ENCODE data around the gene LTBP1. TPM values are rescaled to one million over a fixed set of nuclear protein-coding genes. Genes with fewer than 3 reads are reported as not detected.
A peak's percentile ranks its signal among the peaks of the same experiment; 100 is the strongest.

Gene LTBP1
- total RNA-seq, 1 experiment from 2014 or later = 8.7 TPM

- no peaks in the 10 kb centered on the region for H3K36me3 ChIP-seq
- no peak overlapping the region for H3K4me3 ChIP-seq
- no peaks in the 10 kb centered on the region for H3K9me3 ChIP-seq (replicated peaks)
- H3K27ac ChIP-seq = no peak overlapping the region
- DNase-seq (ENCODE audit: low read depth in 1 of 2, low spot score in 2 of 2) = no peak
- H3K27me3 ChIP-seq (replicated peaks) = no peaks in the 10 kb centered on the region
- peaks cover 15% of the 10 kb centered on the region for H3K4me1 ChIP-seq (replicated peaks)
These were observed 326.7 kb downstream of the LTBP1 start for GRCh38 chr2:33273479-33273878.

DNA sequence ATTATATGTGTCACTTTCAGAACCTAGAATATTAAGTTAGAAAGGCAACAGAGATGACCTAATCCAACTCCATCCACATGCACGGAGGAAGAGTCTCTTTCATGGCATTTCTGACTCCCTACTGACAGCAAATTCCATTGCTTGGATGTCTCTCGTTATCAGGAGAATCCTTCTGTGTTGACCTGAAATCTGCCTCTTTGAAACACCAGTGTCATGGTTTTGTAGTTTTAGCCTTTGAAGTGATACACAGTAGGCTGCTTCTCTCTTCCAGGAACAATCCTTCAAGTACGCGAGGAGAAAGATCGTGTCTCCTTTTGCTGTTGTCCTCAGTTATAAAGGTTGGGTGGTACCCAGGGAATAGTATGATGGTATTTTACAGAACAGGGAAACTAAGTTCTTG is 327.8 kb downstream of the LTBP1 start:
- H3K36me3 ChIP-seq = no peaks in the 10 kb centered on the region
- no peaks in the 10 kb centered on the region for H3K9me3 ChIP-seq (replicated peaks)
- H3K4me3 ChIP-seq = no peak overlapping the region
- H3K27me3 ChIP-seq (replicated peaks) = no peaks in the 10 kb centered on the region
- H3K4me1 ChIP-seq (replicated peaks) = peaks cover 15% of the 10 kb centered on the region
- H3K27ac ChIP-seq = no peak overlapping the region
- DNase-seq (ENCODE audit: low read depth in 1 of 2, low spot score in 2 of 2) = no peak

GRCh38 chr2:33275689-33276444 is 329.1 kb downstream of the LTBP1 start:
- peak; percentile 78 to 92 for DNase-seq (ENCODE audit: low read depth in 1 of 2, low spot score in 2 of 2)
- no peak overlapping the region for H3K4me3 ChIP-seq
- H3K36me3 ChIP-seq = no peaks in the 10 kb centered on the region
- no peaks in the 10 kb centered on the region for H3K27me3 ChIP-seq (replicated peaks)
- H3K4me1 ChIP-seq (replicated peaks) = peaks cover 15% of the 10 kb centered on the region
- H3K9me3 ChIP-seq (replicated peaks) = no peaks in the 10 kb centered on the region
- peak overlapping the region; percentile 43 for H3K27ac ChIP-seq

DNA sequence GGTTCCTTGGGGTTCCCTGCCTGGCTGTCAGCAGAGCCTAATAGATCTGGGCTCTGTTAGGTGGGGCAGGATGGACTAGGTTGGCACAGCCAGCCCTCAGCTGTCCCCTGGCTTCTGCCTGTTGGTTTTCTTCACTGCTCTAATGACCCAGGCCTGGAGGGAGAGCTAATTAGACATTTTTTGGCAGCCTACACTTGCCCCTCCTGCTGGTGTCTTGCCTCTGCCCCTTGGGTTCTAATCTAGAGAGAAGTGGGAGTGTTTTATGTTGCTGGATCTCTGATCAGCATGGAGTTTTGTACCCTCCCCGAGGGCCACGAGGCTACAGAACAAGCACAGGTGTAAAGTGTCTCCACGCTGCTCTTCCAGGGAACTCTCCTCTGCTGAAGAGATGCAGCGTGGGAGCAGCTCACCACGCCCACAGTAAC is 330.3 kb downstream of the LTBP1 start:
- H3K27me3 ChIP-seq (replicated peaks) = no peaks in the 10 kb centered on the region
- H3K4me3 ChIP-seq = no peak overlapping the region
- peaks cover 15% of the 10 kb centered on the region for H3K4me1 ChIP-seq (replicated peaks)
- no peaks in the 10 kb centered on the region for H3K36me3 ChIP-seq
- H3K27ac ChIP-seq = no peak overlapping the region
- no peaks in the 10 kb centered on the region for H3K9me3 ChIP-seq (replicated peaks)
- DNase-seq (ENCODE audit: low read depth in 1 of 2, low spot score in 2 of 2) = no peak

DNA sequence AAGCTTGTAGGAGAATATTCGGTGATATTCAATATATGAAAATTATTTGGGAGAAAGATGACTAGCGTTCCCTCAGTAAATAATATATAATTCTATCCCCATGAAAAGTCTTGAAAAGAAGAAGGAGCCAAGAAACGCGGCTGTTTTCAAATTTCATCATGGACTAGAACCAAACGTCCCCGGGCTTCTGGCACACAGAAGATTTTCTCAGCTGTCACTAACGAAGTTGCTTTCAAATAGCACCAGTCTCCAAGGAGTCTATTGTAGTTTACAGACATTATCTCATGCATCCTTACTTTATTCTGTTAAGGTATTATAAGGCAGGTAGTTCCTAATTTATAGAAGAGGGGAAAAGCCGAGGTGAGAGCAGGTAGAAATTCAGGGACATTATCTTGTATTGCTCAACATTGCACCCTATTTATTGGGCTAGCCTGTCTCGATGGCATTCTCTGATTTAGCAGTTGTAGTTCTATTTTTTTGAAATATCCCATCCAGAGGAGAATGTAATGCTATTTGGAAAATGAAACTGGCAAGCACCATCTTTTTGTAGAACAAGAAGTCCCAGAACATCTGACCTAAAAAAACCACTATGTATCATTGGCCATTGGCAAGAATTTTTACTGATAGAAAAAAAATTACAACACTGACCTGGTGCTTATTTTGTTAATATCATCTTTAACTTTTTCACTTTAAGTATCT is 331.6 kb downstream of the LTBP1 start:
- H3K27ac ChIP-seq = no peak overlapping the region
- H3K4me1 ChIP-seq (replicated peaks) = peaks cover 15% of the 10 kb centered on the region
- H3K9me3 ChIP-seq (replicated peaks) = no peaks in the 10 kb centered on the region
- H3K4me3 ChIP-seq = no peak overlapping the region
- H3K36me3 ChIP-seq = no peaks in the 10 kb centered on the region
- no peak for DNase-seq (ENCODE audit: low read depth in 1 of 2, low spot score in 2 of 2)
- H3K27me3 ChIP-seq (replicated peaks) = no peaks in the 10 kb centered on the region

GRCh38 chr2:33284287-33284686 is 337.5 kb downstream of the LTBP1 start:
- Histone ChIP-seq H3K9me3 (replicated peaks) (no peaks in the 10 kb centered on the region), H3K27ac (no peak overlapping the region), H3K4me3 (no peak overlapping the region), H3K36me3 (no peaks in the 10 kb centered on the region), H3K4me1 (replicated peaks) (no peaks in the 10 kb centered on the region), H3K27me3 (replicated peaks) (no peaks in the 10 kb centered on the region)
- DNase-seq (ENCODE audit: low read depth in 1 of 2, low spot score in 2 of 2) = no peak

DNA sequence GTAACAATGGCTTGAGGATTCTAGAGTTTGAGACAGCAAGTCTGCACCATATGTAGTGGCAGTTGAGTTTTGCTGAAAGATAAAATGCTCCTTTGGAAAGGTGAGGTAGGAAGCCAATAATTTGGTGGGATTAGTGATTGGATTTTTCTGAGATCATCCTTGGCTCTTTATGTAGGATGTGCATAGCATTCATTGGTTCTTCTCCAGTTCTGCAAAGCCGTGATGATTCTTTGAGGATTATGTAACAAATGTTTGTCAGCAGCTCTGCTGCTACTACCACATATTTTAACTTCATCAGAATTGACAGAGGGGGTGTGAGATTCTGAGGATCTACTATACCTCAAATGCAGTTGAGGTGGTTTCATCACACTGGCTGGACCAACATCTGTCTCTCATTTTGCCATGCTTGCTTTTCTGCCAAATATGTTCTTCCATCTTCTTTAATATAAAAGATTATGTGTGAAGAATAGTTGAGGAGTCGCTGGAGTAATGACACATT is 340.8 kb downstream of the LTBP1 start:
- Histone ChIP-seq H3K36me3 (no peaks in the 10 kb centered on the region), H3K27me3 (replicated peaks) (no peaks in the 10 kb centered on the region), H3K4me1 (replicated peaks) (peaks cover 19% of the 10 kb centered on the region), H3K4me3 (no peak overlapping the region), H3K27ac (no peak overlapping the region), H3K9me3 (replicated peaks) (no peaks in the 10 kb centered on the region)
- no peak for DNase-seq (ENCODE audit: low read depth in 1 of 2, low spot score in 2 of 2)

DNA sequence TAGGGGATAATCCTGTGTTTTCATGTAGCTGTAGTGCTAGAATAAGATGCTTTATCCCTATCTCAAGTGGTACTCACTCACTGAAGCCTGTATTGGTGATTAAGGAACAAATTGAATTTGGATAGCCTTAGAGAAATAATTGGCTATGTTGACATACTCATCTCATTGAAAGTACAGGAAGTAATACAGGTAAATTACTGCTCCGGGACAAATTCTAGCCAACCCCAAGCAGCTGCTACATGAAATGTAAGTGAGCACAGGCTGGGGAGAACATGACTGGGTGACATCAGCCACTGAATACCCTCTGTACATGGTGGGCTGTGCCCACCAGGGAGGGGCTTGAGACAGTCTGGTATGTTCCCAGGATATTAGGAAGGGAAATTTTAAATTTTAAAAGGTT is 341.3 kb downstream of the LTBP1 start:
- peaks cover 19% of the 10 kb centered on the region for H3K4me1 ChIP-seq (replicated peaks)
- no peak for DNase-seq (ENCODE audit: low read depth in 1 of 2, low spot score in 2 of 2)
- H3K27me3 ChIP-seq (replicated peaks) = no peaks in the 10 kb centered on the region
- H3K36me3 ChIP-seq = no peaks in the 10 kb centered on the region
- H3K27ac ChIP-seq = no peak overlapping the region
- H3K4me3 ChIP-seq = no peak overlapping the region
- H3K9me3 ChIP-seq (replicated peaks) = no peaks in the 10 kb centered on the region

GRCh38 chr2:33289961-33290360 is 343.2 kb downstream of the LTBP1 start:
- Histone ChIP-seq H3K27me3 (replicated peaks) (no peaks in the 10 kb centered on the region), H3K36me3 (no peaks in the 10 kb centered on the region), H3K9me3 (replicated peaks) (no peaks in the 10 kb centered on the region), H3K4me3 (no peak overlapping the region), H3K4me1 (replicated peaks) (peaks cover 19% of the 10 kb centered on the region), H3K27ac (no peak overlapping the region)
- DNase-seq (ENCODE audit: low read depth in 1 of 2, low spot score in 2 of 2) = no peak

GRCh38 chr2:33291278-33292013 is 344.7 kb downstream of the LTBP1 start:
- no peaks in the 10 kb centered on the region for H3K36me3 ChIP-seq
- H3K27ac ChIP-seq = 0 out of 2 replicates have a peak overlapping the region, but pooled peaks have one; percentile 3
- 0 out of 2 replicates have a peak overlapping the region, but pooled peaks have one; percentile 0 for H3K4me3 ChIP-seq
- peaks cover 19% of the 10 kb centered on the region for H3K4me1 ChIP-seq (replicated peaks)
- no peaks in the 10 kb centered on the region for H3K9me3 ChIP-seq (replicated peaks)
- peak in 1 of 2 experiments; percentile 80 for DNase-seq (ENCODE audit: low read depth in 1 of 2, low spot score in 2 of 2)
- H3K27me3 ChIP-seq (replicated peaks) = no peaks in the 10 kb centered on the region

DNA sequence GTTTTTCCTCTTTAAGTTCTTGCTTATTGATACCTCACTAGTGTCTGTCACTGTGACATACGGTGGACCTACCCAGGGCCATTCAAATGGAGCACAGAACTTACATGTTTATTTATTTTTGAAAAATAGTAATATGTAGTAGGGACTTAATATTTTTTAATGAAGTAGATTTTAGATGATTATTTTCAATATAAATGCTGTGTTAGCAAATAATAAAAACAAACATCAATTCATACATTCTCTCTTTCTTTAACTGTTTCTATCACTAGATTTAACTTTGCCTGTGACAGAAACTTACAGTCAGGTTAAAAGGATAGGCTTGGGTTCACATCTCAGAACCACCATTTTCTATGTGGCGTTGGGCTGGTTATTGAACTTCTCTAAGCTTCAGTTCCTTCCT is 345.3 kb downstream of the LTBP1 start:
- Histone ChIP-seq H3K36me3 (no peaks in the 10 kb centered on the region), H3K27me3 (replicated peaks) (no peaks in the 10 kb centered on the region), H3K27ac (no peak overlapping the region), H3K9me3 (replicated peaks) (no peaks in the 10 kb centered on the region), H3K4me3 (no peak overlapping the region), H3K4me1 (replicated peaks) (peaks cover 19% of the 10 kb centered on the region)
- no peak for DNase-seq (ENCODE audit: low read depth in 1 of 2, low spot score in 2 of 2)

- no peak for DNase-seq (ENCODE audit: low read depth in 1 of 2, low spot score in 2 of 2)
- Histone ChIP-seq H3K27me3 (replicated peaks) (no peaks in the 10 kb centered on the region), H3K27ac (no peak overlapping the region), H3K4me1 (replicated peaks) (peaks cover 19% of the 10 kb centered on the region), H3K4me3 (no peak overlapping the region), H3K9me3 (replicated peaks) (no peaks in the 10 kb centered on the region), H3K36me3 (no peaks in the 10 kb centered on the region)
These were observed 346.3 kb downstream of the LTBP1 start for GRCh38 chr2:33292981-33293595.

DNA sequence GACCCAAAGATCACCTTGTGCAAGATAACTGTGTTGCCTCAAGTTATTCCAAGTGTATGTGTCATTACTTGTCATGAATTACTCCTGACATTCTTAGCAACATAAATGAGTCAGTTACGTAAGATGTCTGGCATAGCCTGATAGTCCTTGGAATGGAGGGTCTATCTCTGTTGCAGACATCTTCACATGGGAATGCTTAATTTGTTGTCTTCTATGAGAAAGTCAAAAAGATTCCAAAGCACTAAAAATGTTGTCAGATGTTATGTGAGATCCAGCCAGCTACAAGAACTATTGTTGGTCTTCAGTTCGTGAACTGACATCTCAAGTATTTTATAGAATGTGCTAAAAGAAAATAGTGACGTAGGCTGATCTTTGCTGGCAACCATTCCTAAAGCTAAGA is 351.5 kb downstream of the LTBP1 start:
- Histone ChIP-seq H3K4me3 (no peak overlapping the region), H3K27ac (no peak overlapping the region), H3K9me3 (replicated peaks) (no peaks in the 10 kb centered on the region), H3K36me3 (no peaks in the 10 kb centered on the region), H3K27me3 (replicated peaks) (no peaks in the 10 kb centered on the region), H3K4me1 (replicated peaks) (no peaks in the 10 kb centered on the region)
- no peak for DNase-seq (ENCODE audit: low read depth in 1 of 2, low spot score in 2 of 2)

All from SJSA1 (cell line).